Ishikawa (cell line): ENCODE measurements around the gene SH3TC2.
A peak's percentile ranks its signal among the peaks of the same experiment; 100 is the strongest.

Source experiments
- CEBPB ChIP-seq: IDR thresholded peaks from 2 replicates; pipeline ENCODE4 v1.6.1; 2012
- CREB1 ChIP-seq: IDR thresholded peaks from 2 replicates; pipeline ENCODE4 v1.6.1; 2012; ENCODE audit warnings: low read depth
- EGR1 ChIP-seq: IDR thresholded peaks from 2 replicates; pipeline ENCODE4 v1.6.1; 2012
- EP300 ChIP-seq: IDR thresholded peaks from 2 replicates; pipeline ENCODE4 v1.6.1; 2012; ENCODE audit warnings: borderline replicate concordance
- FOXM1 ChIP-seq: IDR thresholded peaks from 2 replicates; pipeline ENCODE4 v1.6.1; 2012; ENCODE audit warnings: low read depth, borderline replicate concordance
- NFIC ChIP-seq: IDR thresholded peaks from 2 replicates; pipeline ENCODE4 v1.6.1; 2012
- TAF1 ChIP-seq: IDR thresholded peaks from 2 replicates; pipeline ENCODE4 v1.6.1; 2012; ENCODE audit warnings: low read depth, mild to moderate bottlenecking
- TCF12 ChIP-seq: IDR thresholded peaks from 2 replicates; pipeline ENCODE4 v1.6.1; 2012; ENCODE audit warnings: low read depth
- TEAD4 ChIP-seq: IDR thresholded peaks from 2 replicates; pipeline ENCODE4 v1.6.1; 2012
- YY1 ChIP-seq: IDR thresholded peaks from 2 replicates; pipeline ENCODE4 v1.6.1; 2012; ENCODE audit warnings: low read depth
- ZBTB7A ChIP-seq: IDR thresholded peaks from 2 replicates; pipeline ENCODE4 v1.6.1; 2012; ENCODE audit warnings: low read depth
- TF ChIP-seq, protein P1 (sequence below): IDR thresholded peaks from 2 replicates; pipeline ENCODE4 v1.6.1; 2012
- TF ChIP-seq, protein P2 (sequence below): IDR thresholded peaks from 2 replicates; pipeline ENCODE4 v1.6.1; 2012; ENCODE audit warnings: low read depth, mild to moderate bottlenecking

SH3TC2 gene

DNA sequence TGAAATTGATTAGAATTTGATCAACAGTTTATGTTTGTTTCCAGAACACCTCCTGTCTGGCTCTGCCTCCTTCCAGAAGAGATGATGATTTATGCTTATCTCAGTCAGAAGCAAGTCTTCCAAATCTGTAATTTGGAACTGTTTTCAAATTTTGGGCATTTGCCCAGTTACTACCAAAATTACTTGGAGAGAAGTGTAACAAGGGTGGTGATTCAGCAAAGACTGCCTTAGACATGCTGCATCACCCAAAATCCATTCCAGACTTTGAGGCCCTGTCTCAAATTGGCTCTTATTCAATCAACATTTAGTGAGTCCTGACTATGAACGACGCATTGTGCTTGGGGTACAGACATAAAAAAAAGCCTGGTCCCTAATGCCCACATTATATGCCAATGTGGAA is 89.4 kb downstream of the SH3TC2 start:
- TF ChIP-seq NFIC (no peak), TCF12 (no peak)
- TF ChIP-seq, protein P1, sequence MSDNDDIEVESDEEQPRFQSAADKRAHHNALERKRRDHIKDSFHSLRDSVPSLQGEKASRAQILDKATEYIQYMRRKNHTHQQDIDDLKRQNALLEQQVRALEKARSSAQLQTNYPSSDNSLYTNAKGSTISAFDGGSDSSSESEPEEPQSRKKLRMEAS = peak; percentile 29; the same call in 1 of the 2 replicates
- TF ChIP-seq, protein P2, sequence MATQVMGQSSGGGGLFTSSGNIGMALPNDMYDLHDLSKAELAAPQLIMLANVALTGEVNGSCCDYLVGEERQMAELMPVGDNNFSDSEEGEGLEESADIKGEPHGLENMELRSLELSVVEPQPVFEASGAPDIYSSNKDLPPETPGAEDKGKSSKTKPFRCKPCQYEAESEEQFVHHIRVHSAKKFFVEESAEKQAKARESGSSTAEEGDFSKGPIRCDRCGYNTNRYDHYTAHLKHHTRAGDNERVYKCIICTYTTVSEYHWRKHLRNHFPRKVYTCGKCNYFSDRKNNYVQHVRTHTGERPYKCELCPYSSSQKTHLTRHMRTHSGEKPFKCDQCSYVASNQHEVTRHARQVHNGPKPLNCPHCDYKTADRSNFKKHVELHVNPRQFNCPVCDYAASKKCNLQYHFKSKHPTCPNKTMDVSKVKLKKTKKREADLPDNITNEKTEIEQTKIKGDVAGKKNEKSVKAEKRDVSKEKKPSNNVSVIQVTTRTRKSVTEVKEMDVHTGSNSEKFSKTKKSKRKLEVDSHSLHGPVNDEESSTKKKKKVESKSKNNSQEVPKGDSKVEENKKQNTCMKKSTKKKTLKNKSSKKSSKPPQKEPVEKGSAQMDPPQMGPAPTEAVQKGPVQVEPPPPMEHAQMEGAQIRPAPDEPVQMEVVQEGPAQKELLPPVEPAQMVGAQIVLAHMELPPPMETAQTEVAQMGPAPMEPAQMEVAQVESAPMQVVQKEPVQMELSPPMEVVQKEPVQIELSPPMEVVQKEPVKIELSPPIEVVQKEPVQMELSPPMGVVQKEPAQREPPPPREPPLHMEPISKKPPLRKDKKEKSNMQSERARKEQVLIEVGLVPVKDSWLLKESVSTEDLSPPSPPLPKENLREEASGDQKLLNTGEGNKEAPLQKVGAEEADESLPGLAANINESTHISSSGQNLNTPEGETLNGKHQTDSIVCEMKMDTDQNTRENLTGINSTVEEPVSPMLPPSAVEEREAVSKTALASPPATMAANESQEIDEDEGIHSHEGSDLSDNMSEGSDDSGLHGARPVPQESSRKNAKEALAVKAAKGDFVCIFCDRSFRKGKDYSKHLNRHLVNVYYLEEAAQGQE = no peak

DNA sequence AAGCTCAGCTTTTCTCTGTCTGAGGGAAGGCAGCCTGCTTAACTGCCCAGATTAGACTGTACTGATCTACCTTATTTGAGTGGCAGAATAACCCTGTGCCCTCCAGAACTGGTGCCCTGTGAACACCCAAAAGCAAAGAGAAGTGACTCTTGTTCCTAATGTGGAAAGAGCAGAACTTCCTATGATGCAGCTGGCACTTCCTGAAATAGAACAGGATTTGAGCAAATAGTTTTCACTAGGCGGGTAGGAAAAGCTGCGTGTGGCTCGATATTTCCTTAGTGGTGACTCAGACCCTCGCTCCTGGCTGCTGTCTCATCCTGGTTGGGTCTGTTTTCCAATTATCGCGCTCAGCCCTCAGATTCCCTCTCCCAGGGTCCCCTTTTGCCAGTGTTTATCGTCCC is 89.9 kb downstream of the SH3TC2 start:
- TF ChIP-seq NFIC (no peak), TEAD4 (0 out of 2 replicates have a peak, but pooled peaks have one; percentile 41), EP300 (peak; percentile 40; the same call in 1 of the 2 replicates), TCF12 (peak; percentile 40; the same call in 1 of the 2 replicates), CEBPB (no peak)

DNA sequence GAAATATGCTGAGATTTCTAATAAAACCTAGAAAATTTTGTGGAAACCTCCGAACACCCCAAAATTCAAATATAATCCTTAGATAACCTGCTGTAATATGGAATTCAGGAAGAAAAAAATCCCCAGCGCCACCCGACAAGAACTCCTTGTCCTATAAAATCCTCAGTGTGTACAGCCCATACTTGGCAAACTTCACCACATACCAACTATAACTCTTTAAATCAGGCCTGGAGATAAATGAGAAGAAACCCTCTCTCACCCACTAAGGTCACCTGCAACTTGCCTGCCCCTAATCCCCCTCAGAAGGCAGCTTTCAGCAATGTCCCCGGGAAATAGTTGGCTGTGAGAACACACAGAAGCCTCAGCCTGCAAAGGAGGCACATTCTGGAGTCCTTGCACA is 90.5 kb downstream of the SH3TC2 start:
- TF ChIP-seq, protein P1 = 0 out of 2 replicates have a peak, but pooled peaks have one; percentile 21
- TF ChIP-seq, protein P2 = no peak
- peak; percentile 12; the same call in 1 of the 2 replicates for TF ChIP-seq NFIC

DNA sequence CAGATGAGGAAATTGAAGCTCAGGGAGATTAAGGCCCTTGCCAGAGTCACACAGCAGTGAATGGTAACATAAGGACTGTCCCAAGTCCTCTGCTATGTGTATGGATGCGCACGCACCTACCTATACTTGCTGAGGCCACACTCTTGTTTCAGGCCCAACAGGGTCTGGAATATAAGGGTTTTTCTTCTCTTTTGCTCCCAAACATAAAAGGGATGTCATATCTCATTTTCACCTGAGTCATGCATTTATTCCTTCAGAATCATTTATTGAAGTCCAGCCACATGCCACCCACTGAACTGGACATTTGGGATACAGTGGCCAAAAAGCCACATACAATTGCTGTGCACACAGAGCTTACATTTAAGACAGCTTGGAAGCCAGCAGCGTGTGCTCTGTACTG is 92.0 kb downstream of the SH3TC2 start:
- TF ChIP-seq, protein P1 = no peak
- no peak for TF ChIP-seq TCF12
- TF ChIP-seq CREB1 = no peak
- no peak for TF ChIP-seq EP300
- TF ChIP-seq, protein P2 = no peak

DNA sequence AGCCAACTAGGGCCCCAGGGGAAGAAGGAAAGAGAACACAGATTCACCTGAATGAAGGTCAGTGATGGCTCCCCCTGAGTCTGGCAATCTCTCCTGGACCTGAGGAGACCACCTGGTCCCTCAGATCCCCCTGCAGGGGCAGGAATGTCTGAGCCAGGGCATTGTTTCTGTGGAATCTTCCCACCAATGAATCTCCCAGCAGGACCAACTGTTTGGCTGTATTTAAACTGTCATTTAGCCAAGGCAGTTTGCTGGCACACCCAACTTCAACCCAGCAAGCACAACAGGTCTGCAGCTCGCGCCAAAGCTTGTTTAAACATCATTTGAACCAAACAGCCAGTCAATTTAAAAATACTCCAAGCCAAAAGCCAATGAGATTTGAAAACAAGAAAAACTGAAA is 92.6 kb downstream of the SH3TC2 start:
- TF ChIP-seq TEAD4 (peak; percentile 91), FOXM1 (peak; percentile 99), EP300 (peak; percentile 94), TCF12 (peak; percentile 95), YY1 (no peak), TAF1 (no peak), CEBPB (no peak; the same call in 1 of the 2 replicates), ZBTB7A (0 out of 2 replicates have a peak, but pooled peaks have one; percentile 57), NFIC (peak; percentile 92)
- TF ChIP-seq, protein P1 = peak; percentile 53; the same call in 1 of the 2 replicates

DNA sequence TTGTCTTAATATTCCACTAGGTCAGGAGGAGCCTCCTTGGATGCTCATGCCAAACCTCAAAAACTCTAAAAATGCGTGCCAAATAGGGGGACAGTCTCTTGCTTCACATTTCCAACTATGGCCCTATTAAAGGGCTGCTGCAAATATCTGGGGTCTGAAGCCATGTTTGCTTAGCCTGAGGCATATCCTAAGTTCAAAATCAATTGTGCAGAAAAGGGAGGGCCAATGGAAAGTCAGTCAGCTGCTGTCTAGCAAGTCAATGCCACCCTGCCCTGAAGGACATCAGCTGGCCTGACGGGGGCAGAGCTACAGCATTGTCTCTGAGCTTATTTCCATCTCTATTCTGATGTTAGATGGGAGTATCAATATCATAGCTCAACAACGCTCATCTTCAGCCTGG is 93.6 kb downstream of the SH3TC2 start:
- TF ChIP-seq YY1 = no peak
- TF ChIP-seq NFIC = no peak
- TF ChIP-seq, protein P2 = no peak
- no peak for TF ChIP-seq EGR1
